GM12878 (cell line): Measurements from ENCODE around the gene LGMN. TPM values are rescaled to one million over a fixed set of nuclear protein-coding genes. Genes with fewer than 3 reads are reported as not detected.

Experiments used
- BHLHE40 ChIP-seq, 2 experiments: fragments of 450-650 bp in 1 of 2; IDR thresholded peaks; 2 replicates each; pipeline ENCODE4 v1.6.1; 2011 to 2017; ENCODE audit warnings: low read depth in 2 of 2, borderline replicate concordance in 1 of 2, improper control_type of control experiment in 1 of 2, low read length in 1 of 2, mild to moderate bottlenecking in 1 of 2
- CREM ChIP-seq: IDR thresholded peaks from 2 replicates; pipeline ENCODE4 v1.6.1; 2014; ENCODE audit warnings: antibody characterized with exemption, low read depth
- JUNB ChIP-seq: IDR thresholded peaks from 2 replicates; pipeline ENCODE4 v1.6.1; 2016; ENCODE audit warnings: antibody characterized with exemption, mild to moderate bottlenecking
- JUND ChIP-seq: IDR thresholded peaks from 2 replicates; pipeline ENCODE4 v1.6.1; 2012; ENCODE audit warnings: low read depth, mild to moderate bottlenecking, low read length, improper control_type of control experiment, moderate library complexity
- MEF2B ChIP-seq: fragments of 450-650 bp; IDR thresholded peaks from 2 replicates; pipeline ENCODE4 v1.6.1; 2018; ENCODE audit warnings: mild to moderate bottlenecking, moderate library complexity; ENCODE audit not compliant: partially characterized antibody, poor library complexity, severe bottlenecking
- MYC ChIP-seq: IDR thresholded peaks from 2 replicates; pipeline ENCODE4 v1.6.1; 2011; ENCODE audit warnings: mild to moderate bottlenecking, low read length, moderate library complexity, inconsistent platforms; ENCODE audit not compliant: insufficient read depth, insufficient replicate concordance, insufficient read length, severe bottlenecking
- NFYA ChIP-seq: IDR thresholded peaks from 2 replicates; pipeline ENCODE4 v1.6.1; 2011; ENCODE audit warnings: low read depth, mild to moderate bottlenecking, low read length, improper control_type of control experiment, borderline replicate concordance
- NRF1 ChIP-seq: conservative IDR thresholded peaks from 2 replicates; pipeline ENCODE4 v1.6.1; 2011; ENCODE audit warnings: mild to moderate bottlenecking, low read depth, low read length, improper control_type of control experiment
- POLR2A ChIP-seq: IDR thresholded peaks from 2 replicates; pipeline ENCODE4 v1.6.1; 2011; ENCODE audit warnings: low read depth, mild to moderate bottlenecking, low read length
- TAF1 ChIP-seq: IDR thresholded peaks from 2 replicates; pipeline ENCODE4 v1.6.1; 2011; ENCODE audit warnings: mild to moderate bottlenecking, low read depth, low read length, borderline replicate concordance
- TARDBP ChIP-seq: IDR thresholded peaks from 2 replicates; pipeline ENCODE4 v1.6.1; 2016; ENCODE audit warnings: borderline replicate concordance
- ZBTB40 ChIP-seq: fragments of 450-650 bp; IDR thresholded peaks from 2 replicates; pipeline ENCODE4 v1.6.1; 2016; ENCODE audit warnings: mild to moderate bottlenecking, moderate library complexity, borderline replicate concordance
- polyA plus RNA-seq, 11 experiments: library from polyadenylated mRNA; depleted of rRNA in 4 of 11; unstranded in 6 of 11; stranded (reverse) in 5 of 11; fragments of >200 nt; fragmentation: Nextera tagmentation in 4 of 11; fragmentation: Illumina TruSeq in 1 of 11; extraction: Ambion mirVana in 4 of 11; extraction: Trizol in 1 of 11; gene quantifications; 1 replicate in 1 of 11; 2 replicates in 10 of 11; pipeline versions ENCODE4 v1.2.1 to v1.2.3, GENCODE V29; 2011 to 2016; ENCODE audit warnings: inconsistent platforms in 2 of 11, missing spikeins in 2 of 11, low read depth in 1 of 11
- total RNA-seq, 4 experiments: library from RNA; depleted of rRNA in 3 of 4; stranded (reverse); fragments of >200 nt in 3 of 4; fragmentation: Illumina TruSeq in 1 of 4; extraction: Trizol in 1 of 4; gene quantifications; 2 replicates each; pipeline versions ENCODE4 v1.2.1 to v1.2.3, GENCODE V29; 2013 to 2021
- TF ChIP-seq, protein P1 (sequence below): IDR thresholded peaks from 2 replicates; pipeline ENCODE4 v1.6.1; 2012; ENCODE audit warnings: mild to moderate bottlenecking, low read depth, low read length

The LGMN gene
- total and polyA plus RNA-seq, 10 of the 15 experiments (the other 5 are each of a cell fraction or from before 2014, with no cell fraction given): 0.71 to 192 (median 3.9) TPM

GRCh38 chr14:92665661-92666110, 82.7 kb downstream of the LGMN start (continued):
- no peak for TF ChIP-seq ZBTB40
- TF ChIP-seq JUND: no peak
- TF ChIP-seq, protein P1, sequence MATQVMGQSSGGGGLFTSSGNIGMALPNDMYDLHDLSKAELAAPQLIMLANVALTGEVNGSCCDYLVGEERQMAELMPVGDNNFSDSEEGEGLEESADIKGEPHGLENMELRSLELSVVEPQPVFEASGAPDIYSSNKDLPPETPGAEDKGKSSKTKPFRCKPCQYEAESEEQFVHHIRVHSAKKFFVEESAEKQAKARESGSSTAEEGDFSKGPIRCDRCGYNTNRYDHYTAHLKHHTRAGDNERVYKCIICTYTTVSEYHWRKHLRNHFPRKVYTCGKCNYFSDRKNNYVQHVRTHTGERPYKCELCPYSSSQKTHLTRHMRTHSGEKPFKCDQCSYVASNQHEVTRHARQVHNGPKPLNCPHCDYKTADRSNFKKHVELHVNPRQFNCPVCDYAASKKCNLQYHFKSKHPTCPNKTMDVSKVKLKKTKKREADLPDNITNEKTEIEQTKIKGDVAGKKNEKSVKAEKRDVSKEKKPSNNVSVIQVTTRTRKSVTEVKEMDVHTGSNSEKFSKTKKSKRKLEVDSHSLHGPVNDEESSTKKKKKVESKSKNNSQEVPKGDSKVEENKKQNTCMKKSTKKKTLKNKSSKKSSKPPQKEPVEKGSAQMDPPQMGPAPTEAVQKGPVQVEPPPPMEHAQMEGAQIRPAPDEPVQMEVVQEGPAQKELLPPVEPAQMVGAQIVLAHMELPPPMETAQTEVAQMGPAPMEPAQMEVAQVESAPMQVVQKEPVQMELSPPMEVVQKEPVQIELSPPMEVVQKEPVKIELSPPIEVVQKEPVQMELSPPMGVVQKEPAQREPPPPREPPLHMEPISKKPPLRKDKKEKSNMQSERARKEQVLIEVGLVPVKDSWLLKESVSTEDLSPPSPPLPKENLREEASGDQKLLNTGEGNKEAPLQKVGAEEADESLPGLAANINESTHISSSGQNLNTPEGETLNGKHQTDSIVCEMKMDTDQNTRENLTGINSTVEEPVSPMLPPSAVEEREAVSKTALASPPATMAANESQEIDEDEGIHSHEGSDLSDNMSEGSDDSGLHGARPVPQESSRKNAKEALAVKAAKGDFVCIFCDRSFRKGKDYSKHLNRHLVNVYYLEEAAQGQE: no peak
- no peak for TF ChIP-seq MYC
- no peak for TF ChIP-seq NFYA
- no peak for TF ChIP-seq NRF1
- TF ChIP-seq CREM: no peak
- no peak for TF ChIP-seq POLR2A
- TF ChIP-seq TARDBP: no peak
- TF ChIP-seq BHLHE40 (IDR thresholded peaks at IDR 0.05; ENCODE audit: borderline replicate concordance in 1 of 2, low read depth in 2 of 2, low read length in 1 of 2): no peak
- no peak for TF ChIP-seq JUNB
- TF ChIP-seq MEF2B: no peak
- no peak for TF ChIP-seq TAF1
